HG03025 (cell line): ENCODE data around the gene SRPRA.
"Not testable (repeated sequence)": the region's sequence is repeated elsewhere in the genome, so short reads cannot be mapped to it uniquely, and the experiment has no call there.

Experiments
- ATAC-seq: cut with Tn5 transposase; IDR thresholded peaks from one replicate; pipeline ENCODE4 v1.9.1; 2021; ENCODE audit warnings: mild to moderate bottlenecking, moderate library complexity; ENCODE audit not compliant: unreplicated experiment, low FRiP score

Gene SRPRA

DNA sequence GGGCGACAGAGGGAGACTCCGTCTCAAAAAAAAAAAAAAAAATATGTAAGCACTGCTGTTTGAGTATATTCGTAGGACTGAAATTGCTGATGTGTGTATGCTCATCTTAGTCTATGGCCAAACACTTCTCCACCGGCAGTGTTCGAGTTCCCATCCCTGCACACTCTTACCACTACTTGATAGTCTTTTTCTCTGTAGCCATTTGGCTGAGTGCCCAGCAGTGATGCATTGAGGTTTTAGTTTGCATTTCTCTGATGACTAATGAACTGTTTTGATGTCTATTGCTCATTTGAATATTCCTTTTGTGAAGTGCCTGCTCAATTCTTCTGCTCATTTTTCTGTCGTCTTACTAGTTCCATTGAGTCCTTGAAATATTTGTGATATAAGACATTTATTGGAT, 16.1 kb upstream of the SRPRA start:
- peak; percentile 41 for ATAC-seq

GRCh38 chr11:126282736-126283591, 14.3 kb upstream of the SRPRA start, which contains the start of gene TIRAP:
Gene TIRAP (plus strand): TSS chr11:126283093. CDS start chr11:126290895, 7,802 bp downstream.
- peak; percentile 63 for ATAC-seq

- ATAC-seq = no peak
Observed at GRCh38 chr11:126282361-126282735, 13.7 kb upstream of the SRPRA start.

GRCh38 chr11:126281666-126282175, 13.0 kb upstream of the SRPRA start:
- ATAC-seq = no peak

GRCh38 chr11:126281245-126281644, 12.6 kb upstream of the SRPRA start:
- ATAC-seq = no peak

GRCh38 chr11:126280595-126280994, 11.9 kb upstream of the SRPRA start:
- ATAC-seq = no peak

DNA sequence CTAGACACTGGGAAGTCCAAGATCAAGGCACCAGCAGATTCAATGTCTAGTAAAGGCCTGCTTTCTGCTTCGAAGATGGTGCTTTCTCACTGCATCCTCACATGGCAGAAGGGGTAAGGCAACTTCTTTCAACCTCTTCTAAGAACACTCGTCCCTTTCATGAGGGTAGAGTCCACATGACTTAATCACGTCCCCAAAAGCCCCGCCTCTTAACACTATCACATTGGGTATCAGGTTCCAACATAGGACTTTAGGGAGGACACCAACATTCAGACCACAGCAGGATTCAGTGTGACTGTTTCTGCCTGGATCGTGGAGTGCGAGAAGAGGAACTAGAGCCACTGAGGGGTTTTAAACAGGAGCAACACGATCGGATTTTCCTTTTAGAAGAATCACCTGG, 10.5 kb upstream of the SRPRA start:
- no peak for ATAC-seq

- ATAC-seq = no peak
Observed at GRCh38 chr11:126277780-126278179, 9.1 kb upstream of the SRPRA start.

GRCh38 chr11:126277322-126277721, 8.6 kb upstream of the SRPRA start:
- no peak for ATAC-seq

GRCh38 chr11:126268361-126268707, 361 bp downstream of the SRPRA start:
- peak; percentile 12 for ATAC-seq

- ATAC-seq = no peak
Observed at GRCh38 chr11:126267650-126268049, 1.0 kb downstream of the SRPRA start.

- ATAC-seq = no peak
Observed at GRCh38 chr11:126265811-126266210, 2.9 kb downstream of the SRPRA start.

GRCh38 chr11:126263489-126263888, 5.2 kb downstream of the SRPRA start:
- no peak for ATAC-seq

DNA sequence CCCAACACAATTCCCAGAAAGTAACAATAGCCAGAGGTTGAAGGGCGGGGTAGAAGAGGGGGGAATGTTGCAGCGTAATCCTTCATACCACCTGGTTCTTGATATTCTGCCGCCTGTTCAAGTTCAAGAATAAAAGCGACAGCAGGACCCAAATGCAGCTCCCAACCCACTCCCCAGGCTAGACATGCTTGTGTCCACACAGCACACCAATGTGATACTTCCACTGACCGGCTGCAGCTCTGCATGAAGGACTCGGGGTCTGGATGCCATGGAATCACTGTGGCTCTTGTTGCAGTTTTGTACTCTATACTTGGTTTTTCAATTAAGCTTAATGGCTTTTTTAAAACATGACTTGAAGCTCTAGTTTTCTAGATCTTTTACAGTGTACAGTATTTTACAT, 6.5 kb downstream of the SRPRA start:
- ATAC-seq = no peak

DNA sequence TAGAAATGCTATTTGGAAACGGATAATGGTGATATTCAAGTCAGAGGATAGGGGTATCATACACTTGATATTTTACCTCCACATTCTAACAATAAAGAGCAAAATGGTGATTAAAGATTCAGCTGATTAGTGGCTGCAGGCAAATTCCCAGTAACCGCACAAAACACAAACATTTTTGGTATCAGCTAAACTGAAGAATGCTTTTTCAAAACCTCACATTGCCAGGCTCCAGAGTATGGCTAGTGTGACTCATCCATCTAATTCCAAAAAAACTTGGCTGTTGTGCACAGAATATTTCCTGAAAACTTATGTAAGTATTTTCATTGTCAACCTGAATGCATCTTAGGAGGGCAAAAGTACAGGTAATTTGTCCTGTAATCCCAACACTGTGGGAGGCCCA, 10.9 kb downstream of the SRPRA start:
- ATAC-seq = no peak

GRCh38 chr11:126257144-126257543, 11.6 kb downstream of the SRPRA start:
- no peak for ATAC-seq

- no peak for ATAC-seq
Observed at GRCh38 chr11:126256216-126256615, 12.5 kb downstream of the SRPRA start.

GRCh38 chr11:126255507-126255906, 13.2 kb downstream of the SRPRA start:
- not testable (repeated sequence) for ATAC-seq

DNA sequence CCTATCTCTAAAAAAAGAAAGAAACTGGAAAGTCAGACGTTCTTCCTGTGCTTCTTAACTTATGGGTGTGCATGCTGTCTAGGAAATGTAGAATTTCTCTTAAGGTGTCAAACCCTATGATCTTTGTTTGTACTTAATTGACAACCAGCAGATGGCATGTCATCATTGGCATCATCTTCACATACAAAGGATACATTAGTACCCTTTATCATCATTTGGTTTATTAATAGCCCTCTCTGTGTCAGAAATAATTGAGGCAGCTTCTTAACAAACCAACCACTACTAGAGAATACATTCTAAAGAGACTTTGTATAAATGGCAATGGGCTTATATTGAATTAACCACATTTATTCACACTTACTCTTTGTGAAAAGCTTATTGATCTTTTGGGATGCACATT, 13.9 kb downstream of the SRPRA start:
- ATAC-seq = no peak

DNA sequence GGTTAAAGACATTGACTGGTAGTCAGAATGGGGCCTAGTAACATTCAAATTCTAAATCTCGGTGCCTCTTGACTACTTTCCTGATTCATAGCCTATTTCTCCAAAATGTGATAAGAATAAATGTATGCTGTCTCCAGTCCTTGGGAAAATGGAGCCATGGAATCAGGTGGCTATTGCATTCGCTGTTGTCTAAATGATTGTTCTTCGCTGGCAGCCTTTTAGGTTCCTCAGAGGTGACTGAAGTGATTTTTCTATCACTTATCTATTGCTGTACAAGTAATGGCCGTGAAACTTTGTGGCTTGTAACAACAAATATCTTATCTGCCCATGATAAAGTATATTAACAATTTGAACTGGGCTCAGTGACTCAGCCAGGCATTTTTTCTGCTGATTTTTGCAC, 15.4 kb downstream of the SRPRA start:
- ATAC-seq = no peak

DNA sequence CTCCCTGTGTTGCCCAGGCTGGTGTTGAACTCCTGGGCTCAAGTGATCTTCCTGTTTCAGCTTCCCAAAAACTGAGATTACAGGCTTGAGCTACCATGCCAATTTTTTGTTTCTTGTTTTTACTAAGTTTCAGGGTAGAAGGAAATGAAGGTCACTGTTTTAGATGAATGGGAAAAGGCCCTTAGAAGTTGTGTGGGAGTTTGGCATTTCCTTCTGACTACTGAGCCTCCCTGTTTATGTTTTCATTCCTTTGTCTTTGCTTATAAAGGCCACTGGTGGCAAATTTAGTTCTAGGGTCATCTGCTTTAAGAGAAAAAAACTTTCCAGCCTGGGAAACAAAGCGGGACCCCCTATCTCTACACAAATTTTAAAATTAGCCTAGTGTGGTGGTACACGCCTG, 22.1 kb downstream of the SRPRA start:
- no peak for ATAC-seq

DNA sequence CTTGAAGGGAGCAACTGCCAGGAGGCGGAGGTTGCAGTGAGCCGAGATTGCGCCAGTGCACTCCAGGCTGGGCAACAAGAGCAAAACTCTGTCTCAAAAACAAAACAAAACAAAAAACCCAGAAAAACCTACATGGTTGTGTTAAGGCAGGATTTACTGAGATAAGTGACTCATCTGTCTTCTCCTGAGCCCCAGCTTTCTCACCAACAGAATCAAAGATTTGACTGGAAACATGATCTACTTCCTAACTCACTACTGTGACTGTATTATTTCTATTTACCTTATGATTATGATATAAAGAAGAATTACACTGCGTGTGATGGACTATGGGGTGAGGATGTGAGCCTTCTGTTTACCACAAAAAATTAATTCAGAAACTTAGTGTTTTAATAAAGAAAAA, 35.3 kb downstream of the SRPRA start:
- ATAC-seq = no peak
